ENCODE results near the gene ST6GALNAC6.

The ST6GALNAC6 gene

GRCh38 chr9:127931092-127931881 lies 31.9 kb upstream of the ST6GALNAC6 start:
- DNase-seq, result no peak

DNA sequence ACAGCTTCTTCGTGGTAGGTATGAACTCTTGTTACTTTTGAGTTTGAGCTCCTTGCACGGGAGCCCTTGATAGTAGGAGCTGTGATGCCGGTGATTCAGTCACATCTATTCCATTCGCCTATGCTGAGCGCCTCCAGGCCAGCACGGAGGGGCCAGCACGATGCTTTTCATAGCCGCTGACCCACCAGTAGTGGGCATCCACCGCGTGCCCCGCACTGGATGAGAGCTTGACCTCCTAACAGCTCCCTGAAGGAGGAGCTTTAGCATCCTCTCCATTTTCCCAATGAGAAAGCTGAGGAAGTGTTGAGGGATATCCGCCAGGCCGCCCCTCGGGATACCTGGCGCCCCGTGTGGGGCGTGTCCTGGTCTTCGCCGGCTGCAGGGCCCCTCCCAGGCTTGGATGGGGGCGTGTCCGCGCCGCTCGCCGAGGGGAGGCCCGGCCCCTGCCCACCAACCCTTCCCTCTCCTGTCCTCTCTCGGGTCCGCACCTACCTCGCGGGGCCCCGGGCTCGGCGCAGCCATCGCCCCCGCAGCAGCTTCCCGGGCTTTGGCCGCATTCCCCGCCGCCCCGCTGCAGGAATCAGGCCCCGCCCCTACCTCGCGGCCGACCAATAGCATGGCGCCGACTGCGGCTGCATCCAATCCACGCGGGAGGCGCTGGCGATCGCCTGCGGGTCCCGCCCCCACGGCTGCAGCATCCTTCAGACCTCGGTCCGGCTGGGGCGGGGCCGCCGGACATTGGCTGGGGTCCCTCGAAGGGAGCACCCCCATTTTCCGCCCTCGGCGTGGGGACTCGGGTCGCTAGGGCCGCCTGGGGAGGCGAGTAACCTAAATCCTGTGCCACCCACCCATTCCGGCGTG lies 31.1 kb upstream of the ST6GALNAC6 start, which contains the start of gene PIP5KL1:
Gene PIP5KL1 (minus strand): TSS at position 547 of the 861 bp plus-strand sequence. CDS start 25 bp downstream, at position 522.
- DNase-seq, result peak; percentile 84

GRCh38 chr9:127929625-127929979 lies 30.2 kb upstream of the ST6GALNAC6 start:
- DNase-seq, result no peak

DNA sequence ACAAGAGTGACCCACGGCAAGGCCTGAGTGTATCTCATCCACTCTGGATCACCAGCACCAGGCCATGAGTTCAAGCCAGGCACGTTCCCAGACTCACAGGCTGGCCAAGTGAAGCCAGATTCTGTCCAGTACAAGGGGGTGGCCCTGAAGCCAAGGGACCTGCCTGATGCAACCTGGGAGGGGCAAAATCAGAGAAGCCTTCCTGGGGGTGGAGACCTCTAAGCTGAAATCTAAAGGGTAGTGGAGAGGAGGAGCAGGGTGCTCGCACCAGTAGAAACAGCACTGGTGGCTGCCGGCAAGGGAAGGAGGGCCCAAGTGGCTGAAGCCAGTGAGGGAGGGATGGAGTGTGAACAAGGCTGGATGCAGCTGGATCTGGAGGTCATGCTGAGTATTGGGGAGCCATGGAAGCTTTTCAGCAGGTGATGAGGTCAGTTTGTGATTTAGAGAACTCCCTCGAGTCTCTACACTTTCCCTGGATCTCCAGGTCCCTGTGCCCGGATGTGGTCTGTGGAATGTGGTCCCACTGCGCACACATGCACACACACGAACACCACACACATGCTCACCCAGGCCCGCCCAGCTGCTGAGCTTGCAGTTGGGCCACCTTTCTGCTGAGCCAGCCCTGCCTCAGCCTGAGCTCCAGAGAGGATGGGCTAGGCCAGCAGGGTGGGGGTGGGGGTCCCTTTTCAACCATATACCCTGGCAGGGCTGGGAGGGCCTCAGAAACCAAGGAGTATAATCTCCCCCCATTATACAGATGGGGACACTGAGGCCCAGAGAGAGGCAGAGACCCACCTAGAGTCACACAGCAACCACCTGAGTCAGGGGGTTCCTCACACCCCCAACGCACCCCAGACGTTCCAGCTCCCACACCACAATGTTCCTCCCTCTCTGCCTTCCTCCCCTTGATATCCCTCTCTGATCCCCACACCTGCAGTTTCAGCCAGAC lies 29.5 kb upstream of the ST6GALNAC6 start:
- no peak for DNase-seq

GRCh38 chr9:127927988-127928675 lies 28.7 kb upstream of the ST6GALNAC6 start:
- DNase-seq, result no peak

- DNase-seq, result peak; percentile 76
These were observed 28.0 kb upstream of the ST6GALNAC6 start for GRCh38 chr9:127927201-127927987.

DNA sequence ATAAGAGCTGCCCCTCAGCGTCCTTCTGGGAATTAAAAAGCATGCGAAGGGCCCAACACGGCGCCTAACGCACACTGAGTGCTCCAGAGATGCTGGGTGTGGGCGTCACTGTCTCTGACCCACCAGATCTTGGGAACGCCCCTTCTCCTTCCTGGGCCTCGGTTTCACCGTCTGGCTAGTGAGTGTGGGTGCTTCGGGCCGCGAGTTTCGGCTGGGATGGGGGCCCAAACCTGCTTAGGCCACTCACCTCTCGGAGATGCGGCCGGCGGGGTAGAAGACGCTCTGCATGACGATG lies 27.4 kb upstream of the ST6GALNAC6 start:
- no peak for DNase-seq

- DNase-seq, result no peak
These were observed 26.8 kb upstream of the ST6GALNAC6 start for GRCh38 chr9:127925959-127926905.

- DNase-seq, result no peak
These were observed 25.5 kb upstream of the ST6GALNAC6 start for GRCh38 chr9:127924736-127925444.

DNA sequence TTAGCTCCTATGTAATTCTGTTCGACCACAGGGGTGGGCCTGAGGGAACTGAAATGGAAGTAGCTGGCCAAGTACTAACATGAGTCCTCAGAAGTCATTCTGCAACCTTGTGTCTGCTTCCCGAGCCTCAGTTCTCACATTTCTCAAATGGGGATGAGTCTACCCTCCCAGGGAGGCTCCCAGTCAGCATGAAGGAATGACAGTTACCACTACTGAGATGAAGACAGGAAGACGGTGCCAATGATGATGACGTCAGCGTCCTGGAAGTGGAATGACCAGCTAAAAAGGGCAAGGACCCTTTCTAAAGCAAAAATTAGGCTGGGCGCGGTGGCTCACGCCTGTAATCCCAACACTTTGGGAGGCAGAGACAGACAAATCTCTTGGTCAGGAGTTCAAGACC lies 24.4 kb upstream of the ST6GALNAC6 start:
- no peak for DNase-seq

DNA sequence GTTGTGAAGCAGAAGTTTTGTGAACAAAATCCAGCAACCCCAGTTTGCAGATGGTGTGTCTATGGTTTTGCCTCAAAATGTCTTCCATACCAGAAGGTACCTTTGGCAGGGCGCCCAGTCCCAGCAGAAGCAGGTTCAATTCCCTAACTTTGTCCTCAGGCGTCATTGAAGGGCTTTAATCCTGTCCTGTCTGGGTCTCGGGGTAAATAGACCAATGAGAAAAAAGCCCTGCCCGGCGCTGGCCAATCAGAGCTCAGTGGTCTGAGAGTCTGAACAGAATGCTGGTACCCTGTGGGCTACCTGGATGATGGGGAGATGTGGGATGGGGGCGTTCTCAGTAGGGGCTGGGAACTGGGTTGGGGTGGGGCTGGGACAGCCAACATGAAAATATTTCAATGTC lies 23.6 kb upstream of the ST6GALNAC6 start:
- DNase-seq, result no peak

- peak; percentile 92 for DNase-seq
These were observed 22.2 kb upstream of the ST6GALNAC6 start for GRCh38 chr9:127921557-127922120.

DNA sequence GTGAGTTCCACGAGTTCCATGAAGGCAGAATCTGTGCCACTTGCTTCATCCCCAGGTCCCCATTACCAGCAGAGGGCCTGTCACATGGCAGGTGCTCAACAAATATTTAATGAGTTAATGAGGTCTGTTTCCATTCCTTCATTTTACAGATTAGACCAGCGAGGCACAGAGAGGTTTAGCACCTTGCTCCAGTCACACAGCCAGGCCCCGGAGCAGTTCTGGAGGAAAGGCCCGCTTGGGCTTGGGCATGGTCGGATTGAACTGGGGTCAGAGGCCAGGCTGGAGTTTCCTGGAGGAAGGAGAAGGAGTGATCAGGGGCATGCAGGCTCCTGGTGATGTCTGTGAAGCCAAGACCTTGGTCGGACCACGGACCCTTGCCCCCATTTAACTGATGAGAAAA lies 21.4 kb upstream of the ST6GALNAC6 start:
- DNase-seq, result no peak

DNA sequence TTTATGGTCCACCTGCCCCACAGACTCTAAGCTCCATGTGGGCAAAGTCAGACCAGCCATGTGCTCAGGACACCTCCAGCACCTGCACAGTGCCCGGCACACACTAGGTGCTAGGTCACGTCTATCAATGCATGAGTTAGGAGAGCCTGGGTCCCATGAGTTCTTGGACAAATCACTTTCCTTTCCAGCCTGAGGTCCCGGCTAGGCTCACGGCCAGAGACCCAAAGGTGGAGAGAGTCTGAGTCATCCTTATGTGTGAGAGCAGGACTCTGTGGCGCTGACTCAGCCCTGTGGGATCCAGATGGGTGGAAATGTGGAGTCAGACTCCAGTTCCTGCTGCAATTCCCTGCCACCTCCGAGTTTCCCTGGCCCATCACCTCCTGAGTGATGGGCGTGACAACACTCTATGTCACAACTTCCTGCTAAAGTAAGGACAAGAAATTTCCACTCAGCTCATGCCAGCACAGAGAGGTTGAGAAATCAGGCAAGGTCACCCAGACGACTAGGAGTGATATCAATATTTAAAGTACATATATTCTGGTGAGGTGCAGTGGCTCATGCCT lies 19.9 kb upstream of the ST6GALNAC6 start:
- DNase-seq, result peak; percentile 61

- DNase-seq, result no peak
These were observed 19.0 kb upstream of the ST6GALNAC6 start for GRCh38 chr9:127918183-127919107.

DNA sequence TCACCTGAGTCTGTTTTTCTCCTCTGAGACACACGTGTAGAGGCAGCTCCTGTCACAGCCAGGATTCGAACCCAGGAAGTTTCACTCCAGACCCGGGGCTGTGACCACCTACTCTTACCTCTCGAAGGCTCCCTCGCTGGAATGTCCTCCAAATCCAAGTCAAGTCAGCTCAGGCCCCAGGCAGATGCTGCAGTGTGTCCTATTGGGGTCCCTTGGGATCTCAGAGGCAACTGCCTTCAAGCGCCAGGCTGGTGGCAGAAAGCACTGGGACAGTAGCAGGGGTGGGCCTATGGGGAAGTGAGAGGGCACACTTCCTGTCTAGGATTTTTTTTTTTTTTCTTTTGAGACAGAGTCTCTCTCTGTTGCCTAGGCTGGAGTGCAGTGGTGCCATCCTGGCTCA lies 18.2 kb upstream of the ST6GALNAC6 start:
- no peak for DNase-seq

GRCh38 chr9:127916720-127917581 lies 17.5 kb upstream of the ST6GALNAC6 start, which contains the start of gene ST6GALNAC4:
TSS of gene ST6GALNAC4 (minus strand) at chr9:127917041. CDS start at chr9:127916419, 622 bp downstream.
- DNase-seq, result peak; percentile 98

All from stimulated activated CD8-positive, alpha-beta memory T cell treated with anti-CD3 and anti-CD28 coated beads, Interleukin-4, amount 100 ng/mL, for 48 hours (primary cell).